NT2/D1 (cell line): ENCODE measurements around the gene KIR3DL1.
"Not testable (repeated sequence)": the region's sequence is repeated elsewhere in the genome, so short reads cannot be mapped to it uniquely, and the experiment has no call there.

Source experiments
- SUZ12 ChIP-seq: IDR thresholded peaks from 2 replicates; pipeline ENCODE4 v1.6.1; 2011; ENCODE audit not compliant: insufficient read length, insufficient read depth; ENCODE audit errors: extremely low read depth
- ZNF274 ChIP-seq: IDR thresholded peaks from 2 replicates; pipeline ENCODE4 v1.6.1; 2011; ENCODE audit warnings: mild to moderate bottlenecking, low read depth, low read length

DNA sequence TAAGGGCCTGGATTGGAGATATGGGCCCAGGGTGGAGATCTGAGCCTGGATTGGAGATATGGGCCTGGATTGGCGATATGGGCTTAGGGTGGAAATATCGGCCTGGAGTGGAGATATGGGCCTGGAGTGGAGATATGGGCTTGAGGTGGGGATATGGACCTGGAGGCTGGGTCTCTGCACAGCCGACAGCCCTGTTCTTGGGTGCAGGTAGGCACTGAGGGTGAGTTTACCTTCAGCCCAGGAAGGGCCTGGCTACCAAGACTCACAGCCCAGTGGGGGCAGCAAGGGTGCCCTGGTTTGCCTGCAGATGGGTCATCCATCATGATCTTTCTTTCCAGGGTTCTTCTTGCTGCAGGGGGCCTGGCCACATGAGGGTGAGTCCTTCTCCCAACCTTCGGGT lies 45.8 kb upstream of the KIR3DL1 start:
- not testable (repeated sequence) for TF ChIP-seq ZNF274, SUZ12
